Spleen (tissue), 7 donors: ENCODE data around the gene SELP.

Experiments used
- POLR2A ChIP-seq, 3 donors: fragments of 450-650 bp; IDR thresholded peaks; one replicate each; pipeline ENCODE4 v1.5.1; 2017; ENCODE audit warnings: antibody characterized with exemption in 3 of 3, mild to moderate bottlenecking in 1 of 3
- TF ChIP-seq, protein P1 (sequence below), 11 experiments: fragments of 200-600 bp in 7 of 11; fragments of 450-650 bp in 4 of 11; sonication (generic) in 4 of 11; IDR thresholded peaks in 8 of 11; conservative IDR thresholded peaks in 3 of 11; 1 replicate in 7 of 11; 2 replicates in 4 of 11; pipeline versions ENCODE4 v1.4.0 to v1.8.0; 2016 to 2021; ENCODE audit warnings: antibody characterized with exemption in 11 of 11, inconsistent platforms in 4 of 11, mild to moderate bottlenecking in 1 of 11
- donor health status: DM: no; HTN: no; CAD: no; lungs with moderate emphysema.
- donor health status: DM: no; HTN: no; CAD: no.
- donor health status: DM: no; HTN: no; CAD: no.

DNA sequence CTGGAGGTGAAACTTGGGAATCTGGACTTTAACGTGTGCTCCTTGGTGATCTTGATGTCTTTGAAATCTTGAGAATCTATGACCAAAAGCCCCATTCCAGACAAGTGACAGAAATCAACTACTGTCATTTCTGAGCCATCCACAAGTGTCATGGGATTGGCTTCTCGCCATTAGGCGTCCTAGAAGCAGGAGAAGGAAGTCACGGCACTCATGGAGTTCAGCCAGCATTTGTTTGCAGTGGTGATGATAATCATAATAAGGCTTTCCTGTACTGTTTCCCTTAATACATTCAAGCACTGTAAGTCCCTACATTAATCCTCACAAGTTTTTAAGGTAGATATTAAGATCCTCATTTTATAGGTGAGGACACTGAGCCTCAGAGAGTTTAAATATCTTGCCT, 55.6 kb downstream of the SELP start:
- TF ChIP-seq, protein P1, sequence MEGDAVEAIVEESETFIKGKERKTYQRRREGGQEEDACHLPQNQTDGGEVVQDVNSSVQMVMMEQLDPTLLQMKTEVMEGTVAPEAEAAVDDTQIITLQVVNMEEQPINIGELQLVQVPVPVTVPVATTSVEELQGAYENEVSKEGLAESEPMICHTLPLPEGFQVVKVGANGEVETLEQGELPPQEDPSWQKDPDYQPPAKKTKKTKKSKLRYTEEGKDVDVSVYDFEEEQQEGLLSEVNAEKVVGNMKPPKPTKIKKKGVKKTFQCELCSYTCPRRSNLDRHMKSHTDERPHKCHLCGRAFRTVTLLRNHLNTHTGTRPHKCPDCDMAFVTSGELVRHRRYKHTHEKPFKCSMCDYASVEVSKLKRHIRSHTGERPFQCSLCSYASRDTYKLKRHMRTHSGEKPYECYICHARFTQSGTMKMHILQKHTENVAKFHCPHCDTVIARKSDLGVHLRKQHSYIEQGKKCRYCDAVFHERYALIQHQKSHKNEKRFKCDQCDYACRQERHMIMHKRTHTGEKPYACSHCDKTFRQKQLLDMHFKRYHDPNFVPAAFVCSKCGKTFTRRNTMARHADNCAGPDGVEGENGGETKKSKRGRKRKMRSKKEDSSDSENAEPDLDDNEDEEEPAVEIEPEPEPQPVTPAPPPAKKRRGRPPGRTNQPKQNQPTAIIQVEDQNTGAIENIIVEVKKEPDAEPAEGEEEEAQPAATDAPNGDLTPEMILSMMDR (IDR thresholded peaks at IDR 0.05 in 8 of 11, conservative IDR thresholded peaks at IDR 0.05 in 3 of 11), result no peak
- no peak for TF ChIP-seq POLR2A (IDR thresholded peaks at IDR 0.05)
